Caco-2 (cell line): ENCODE measurements around the gene TMEM125. TPM values are rescaled to one million over a fixed set of nuclear protein-coding genes. Genes with fewer than 3 reads are reported as not detected.
A peak's percentile ranks its signal among the peaks of the same experiment; 100 is the strongest.

ENCODE experiments used
- BruUV-seq: library from RNA; stranded (reverse); fragments of 400-500 nt; replicated peaks from 2 replicates; lab custom pipeline; 2021; lab: Mats Ljungman, UMichigan
- CTCF ChIA-PET: fragments of 300-600 bp; sonication (Branson Sonifier 250); formaldehyde crosslinking; loops from one replicate; lab custom pipeline; 2022; ENCODE audit warnings: antibody characterized with exemption; lab: Charles Lee
- POLR2A ChIA-PET: fragments of 300-600 bp; sonication (Branson Sonifier 250); formaldehyde crosslinking; loops from one replicate; lab custom pipeline; 2022; ENCODE audit warnings: antibody characterized with exemption; lab: Charles Lee
- DNase-seq, 2 experiments: peaks; one replicate each; pipeline versions ENCODE4 v3.0.0 to v3.0.0-alpha.2; 2020 to 2022
- H3K27me3 ChIP-seq: replicated peaks from 2 replicates; pipeline ENCODE4 v1.6.0; 2011; ENCODE audit warnings: low read length; ENCODE audit not compliant: control insufficient read depth, insufficient read depth
- H3K36me3 ChIP-seq: 2 replicates; pipeline ENCODE4 v1.5.1; 2011; ENCODE audit warnings: low read length; ENCODE audit not compliant: control insufficient read depth, insufficient read depth
- H3K4me1 ChIP-seq: fragments of 250-450 bp; sonication (Bioruptor Pico); 2 replicates; pipeline ENCODE4 v1.5.1; 2020; ENCODE audit warnings: mild to moderate bottlenecking
- H3K4me3 ChIP-seq: 2 replicates; pipeline ENCODE4 v1.5.1; 2011; ENCODE audit warnings: low read depth, mild to moderate bottlenecking, control low read depth, low read length
- H3K9me3 ChIP-seq: fragments of 250-450 bp; sonication (Bioruptor Pico); 2 replicates; pipeline ENCODE4 v1.5.1; 2020; ENCODE audit warnings: mild to moderate bottlenecking, moderate library complexity
- H3K27ac Mint-ChIP-seq: one replicate; pipeline ENCODE4 v1.8.0; 2022; ENCODE audit warnings: mixed read lengths; ENCODE audit not compliant: unreplicated experiment
- H3K27me3 Mint-ChIP-seq: one replicate; pipeline ENCODE4 v1.8.0; 2022; ENCODE audit warnings: mixed read lengths; ENCODE audit not compliant: insufficient read depth, unreplicated experiment
- H3K36me3 Mint-ChIP-seq: one replicate; pipeline ENCODE4 v1.8.0; 2022; ENCODE audit warnings: mild to moderate bottlenecking, mixed read lengths; ENCODE audit not compliant: insufficient read depth, unreplicated experiment
- H3K4me1 Mint-ChIP-seq: one replicate; pipeline ENCODE4 v1.8.0; 2022; ENCODE audit warnings: low read depth, mixed read lengths; ENCODE audit not compliant: unreplicated experiment
- H3K4me3 Mint-ChIP-seq: one replicate; pipeline ENCODE4 v1.8.0; 2022; ENCODE audit warnings: mild to moderate bottlenecking, moderate library complexity, mixed read lengths; ENCODE audit not compliant: unreplicated experiment
- H3K9me3 Mint-ChIP-seq: one replicate; pipeline ENCODE4 v1.8.0; 2022; ENCODE audit warnings: mixed read lengths; ENCODE audit not compliant: unreplicated experiment
- CTCF ChIP-seq, 2 experiments: fragments of 200-600 bp in 1 of 2; IDR thresholded peaks; 1 replicate in 1 of 2; 2 replicates in 1 of 2; pipeline versions ENCODE4 v1.5.1 to v1.8.0; 2011 to 2022; ENCODE audit warnings: antibody characterized with exemption in 1 of 2, control low read depth in 1 of 2, inconsistent platforms in 1 of 2, low read depth in 1 of 2, low read length in 1 of 2, mild to moderate bottlenecking in 1 of 2, moderate library complexity in 1 of 2; ENCODE audit not compliant: insufficient read depth in 1 of 2, severe bottlenecking in 1 of 2, unreplicated experiment in 1 of 2
- intact Hi-C: fragments of 100-400 bp; cut with micrococcal nuclease; formaldehyde crosslinking; loops from one replicate; pipeline ENCODE4 v1.10.0; 2022; ENCODE audit not compliant: unreplicated experiment
- total RNA-seq: library from RNA; stranded (reverse); gene quantifications from 2 replicates; pipeline ENCODE4 v1.2.3, GENCODE V29; 2022

The TMEM125 gene
- total RNA-seq, 1 experiment from 2014 or later: 25.9 TPM

GRCh38 chr1:43238085-43238484, 31.7 kb upstream of the TMEM125 start:
- POLR2A ChIA-PET: no interaction called here
- no peaks in the 10 kb centered on the region for H3K27me3 Mint-ChIP-seq
- CTCF ChIA-PET: interaction anchor here (1.0 to 1.2 kb wide), 3 partner anchors 47 to 176 kb away, joined by 3 to 9 read pairs (median 5); partner anchors contain the start of gene C1orf210
- Histone ChIP-seq H3K4me3 (no peak overlapping the region), H3K4me1 (no peaks in the 10 kb centered on the region), H3K27me3 (no peaks in the 10 kb centered on the region), H3K36me3 (no peaks in the 10 kb centered on the region), H3K9me3 (no peaks in the 10 kb centered on the region)
- H3K27ac Mint-ChIP-seq: no peak overlapping the region
- no TSS peak for BruUV-seq
- no peaks in the 10 kb centered on the region for H3K9me3 Mint-ChIP-seq
- H3K36me3 Mint-ChIP-seq: no peaks in the 10 kb centered on the region
- peak; percentile 72 to 73 for DNase-seq
- TF ChIP-seq CTCF (IDR thresholded peaks at IDR 0.05; ENCODE audit: insufficient read depth in 1 of 2, low read depth in 1 of 2, low read length in 1 of 2, severe bottlenecking in 1 of 2, unreplicated experiment in 1 of 2): peak; percentile 39 to 69
- no peak overlapping the region for H3K4me3 Mint-ChIP-seq
- no peaks in the 10 kb centered on the region for H3K4me1 Mint-ChIP-seq
- intact Hi-C loops: loop anchor here (1.0 to 10.0 kb wide), 3 partner anchors 47 to 176 kb away; partner anchors contain the start of genes C1orf210 and CDC20

DNA sequence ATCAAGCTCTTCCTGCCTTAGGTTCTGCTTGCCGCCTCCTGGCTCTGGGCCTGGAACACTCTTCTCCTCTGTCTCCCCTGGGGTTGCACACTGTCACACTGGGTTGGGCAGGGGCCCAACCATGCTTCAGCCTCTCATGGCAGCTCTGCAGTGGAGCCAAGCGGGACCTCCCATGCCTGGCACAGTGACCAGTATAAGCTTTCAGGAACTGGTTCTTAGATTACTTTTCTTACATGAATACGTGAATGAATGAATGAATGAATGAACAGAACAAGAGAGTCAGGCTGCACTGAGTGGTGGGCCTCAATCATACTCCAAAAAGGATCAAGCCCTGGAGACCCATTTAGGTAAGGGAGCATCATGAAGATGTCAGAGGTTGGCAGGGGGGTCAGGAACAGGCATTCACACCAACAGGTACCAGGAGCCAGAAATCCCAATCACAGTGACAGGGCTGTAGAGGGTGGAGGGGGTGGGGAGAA, 30.8 kb upstream of the TMEM125 start:
- Mint-ChIP-seq H3K36me3 (no peaks in the 10 kb centered on the region), H3K4me1 (no peaks in the 10 kb centered on the region), H3K27me3 (no peaks in the 10 kb centered on the region), H3K9me3 (no peaks in the 10 kb centered on the region), H3K4me3 (no peak overlapping the region), H3K27ac (no peak overlapping the region)
- Histone ChIP-seq H3K27me3 (no peaks in the 10 kb centered on the region), H3K36me3 (no peaks in the 10 kb centered on the region), H3K4me3 (no peak overlapping the region), H3K9me3 (no peaks in the 10 kb centered on the region), H3K4me1 (no peaks in the 10 kb centered on the region)
- no TSS peak for BruUV-seq
- no peak for DNase-seq
- intact Hi-C loops: loop anchor here (1.0 to 10.0 kb wide), 3 partner anchors 46 to 175 kb away; partner anchors contain the start of genes C1orf210 and CDC20
- POLR2A ChIA-PET: no interaction called here
- no peak for TF ChIP-seq CTCF (IDR thresholded peaks at IDR 0.05; ENCODE audit: insufficient read depth in 1 of 2, low read depth in 1 of 2, low read length in 1 of 2, severe bottlenecking in 1 of 2, unreplicated experiment in 1 of 2)
- CTCF ChIA-PET: interaction anchor here (1.2 kb wide), 1 partner anchor 46 kb away, joined by 9 read pairs; the partner anchor contains the start of gene C1orf210

GRCh38 chr1:43239484-43239883, 30.3 kb upstream of the TMEM125 start:
- TF ChIP-seq CTCF (IDR thresholded peaks at IDR 0.05; ENCODE audit: insufficient read depth in 1 of 2, low read depth in 1 of 2, low read length in 1 of 2, severe bottlenecking in 1 of 2, unreplicated experiment in 1 of 2): no peak

More at GRCh38 chr1:43239484-43239883, 30.3 kb upstream of the TMEM125 start:
- ChIA-PET CTCF (interaction anchor here (0.6 kb wide), 1 partner anchor 130 kb away, joined by 4 read pairs; no protein-coding TSS in a partner anchor), POLR2A (no interaction called here)
- no TSS peak for BruUV-seq
- intact Hi-C loops: loop anchor here (10.0 kb wide), 1 partner anchor 45 kb away; the partner anchor contains the start of gene C1orf210
- no peaks in the 10 kb centered on the region for H3K27me3 Mint-ChIP-seq
- H3K27ac Mint-ChIP-seq: no peak overlapping the region
- Histone ChIP-seq H3K4me1 (no peaks in the 10 kb centered on the region), H3K4me3 (no peak overlapping the region), H3K9me3 (no peaks in the 10 kb centered on the region), H3K36me3 (no peaks in the 10 kb centered on the region), H3K27me3 (no peaks in the 10 kb centered on the region)
- no peaks in the 10 kb centered on the region for H3K4me1 Mint-ChIP-seq
- no peaks in the 10 kb centered on the region for H3K9me3 Mint-ChIP-seq
- no peaks in the 10 kb centered on the region for H3K36me3 Mint-ChIP-seq
- H3K4me3 Mint-ChIP-seq: no peak overlapping the region
- DNase-seq: no peak
